OCI-LY7 (cell line): ENCODE results near the gene ELFN1.

Source experiments
- EZH2phosphoT487 ChIP-seq: fragments of 200-600 bp; sonication (generic); IDR thresholded peaks from 2 replicates; pipeline ENCODE4 v1.6.1; 2018; ENCODE audit warnings: low read depth, borderline replicate concordance, mild to moderate bottlenecking, mixed run types, antibody characterized with exemption, low read length, moderate library complexity, mixed read lengths
- TF ChIP-seq, protein P1 (sequence below): fragments of 200-600 bp; sonication (generic); conservative IDR thresholded peaks from 2 replicates; pipeline ENCODE4 v1.5.1; 2014; ENCODE audit warnings: mild to moderate bottlenecking, antibody characterized with exemption, low read length, moderate library complexity, mixed read lengths

GRCh38 chr7:1691601-1692514, 21.8 kb downstream of the ELFN1 start:
- TF ChIP-seq, protein P1, sequence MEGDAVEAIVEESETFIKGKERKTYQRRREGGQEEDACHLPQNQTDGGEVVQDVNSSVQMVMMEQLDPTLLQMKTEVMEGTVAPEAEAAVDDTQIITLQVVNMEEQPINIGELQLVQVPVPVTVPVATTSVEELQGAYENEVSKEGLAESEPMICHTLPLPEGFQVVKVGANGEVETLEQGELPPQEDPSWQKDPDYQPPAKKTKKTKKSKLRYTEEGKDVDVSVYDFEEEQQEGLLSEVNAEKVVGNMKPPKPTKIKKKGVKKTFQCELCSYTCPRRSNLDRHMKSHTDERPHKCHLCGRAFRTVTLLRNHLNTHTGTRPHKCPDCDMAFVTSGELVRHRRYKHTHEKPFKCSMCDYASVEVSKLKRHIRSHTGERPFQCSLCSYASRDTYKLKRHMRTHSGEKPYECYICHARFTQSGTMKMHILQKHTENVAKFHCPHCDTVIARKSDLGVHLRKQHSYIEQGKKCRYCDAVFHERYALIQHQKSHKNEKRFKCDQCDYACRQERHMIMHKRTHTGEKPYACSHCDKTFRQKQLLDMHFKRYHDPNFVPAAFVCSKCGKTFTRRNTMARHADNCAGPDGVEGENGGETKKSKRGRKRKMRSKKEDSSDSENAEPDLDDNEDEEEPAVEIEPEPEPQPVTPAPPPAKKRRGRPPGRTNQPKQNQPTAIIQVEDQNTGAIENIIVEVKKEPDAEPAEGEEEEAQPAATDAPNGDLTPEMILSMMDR, result no peak
- no peak for TF ChIP-seq EZH2phosphoT487
